Epidermal melanocyte (primary cell): ENCODE measurements around the gene C6orf132.

ENCODE experiments used
- DNase-seq: peaks from one replicate; pipeline ENCODE4 v3.0.0; 2011; ENCODE audit warnings: low spot score; ENCODE audit not compliant: insufficient read length

C6orf132 gene

DNA sequence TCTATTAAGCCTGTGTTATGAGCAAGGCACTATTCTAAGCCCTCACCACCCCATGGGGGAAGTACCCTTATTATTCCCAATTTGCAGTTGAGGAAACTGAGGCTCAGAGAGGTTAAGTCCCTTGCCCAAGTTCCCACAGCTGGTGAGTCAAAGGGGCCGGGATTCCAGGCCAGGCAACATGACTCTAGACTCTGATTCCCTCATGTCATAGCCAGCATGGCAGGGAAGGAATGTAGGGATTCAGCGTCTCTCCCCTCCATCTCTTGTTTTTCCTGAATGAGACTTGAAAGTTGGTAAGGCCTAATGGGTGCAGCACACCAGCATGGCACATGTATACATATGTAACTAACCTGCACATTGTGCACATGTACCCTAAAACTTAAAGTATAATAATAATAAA is 6.7 kb downstream of the C6orf132 start:
- no peak for DNase-seq

DNA sequence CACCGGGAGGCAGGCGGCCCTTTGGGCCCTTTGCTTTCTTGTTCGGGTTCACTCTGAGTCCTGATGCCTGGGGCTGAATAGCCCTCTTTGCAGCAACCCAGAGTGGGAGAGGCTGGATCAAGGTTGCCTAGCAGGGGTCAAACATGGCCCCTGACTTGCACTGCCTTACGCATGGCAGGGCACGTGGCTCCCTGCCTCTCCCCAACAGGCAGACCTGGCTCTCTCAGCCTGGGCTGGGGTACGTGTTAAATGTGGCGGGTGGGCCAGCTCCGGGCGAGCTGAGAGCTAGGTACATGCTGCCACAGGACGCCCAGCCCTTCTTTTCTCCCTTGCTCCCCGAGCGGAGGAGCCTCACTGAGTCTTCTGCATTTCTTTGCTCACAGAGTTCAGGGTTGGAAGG is 7.3 kb downstream of the C6orf132 start:
- DNase-seq: no peak

DNA sequence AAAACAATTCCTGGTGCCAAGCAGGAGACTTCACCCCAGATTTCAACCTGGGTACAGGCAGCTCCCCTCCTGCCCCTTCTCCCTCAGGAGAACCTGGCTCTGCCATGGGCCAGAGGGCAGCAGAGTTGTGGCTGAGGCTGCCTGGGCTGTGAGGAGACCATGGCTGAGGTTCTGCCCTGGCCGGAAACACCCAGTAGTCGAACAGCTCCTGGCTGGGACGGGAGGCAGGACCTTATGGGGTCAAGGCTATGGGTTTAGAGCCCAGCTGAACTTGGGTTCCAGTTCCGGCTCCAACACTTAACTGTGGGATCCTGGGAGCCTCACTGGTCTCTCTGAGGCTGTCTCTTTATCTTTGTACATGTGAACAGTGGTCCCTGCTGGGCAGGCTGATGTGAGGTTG is 8.5 kb downstream of the C6orf132 start:
- no peak for DNase-seq

DNA sequence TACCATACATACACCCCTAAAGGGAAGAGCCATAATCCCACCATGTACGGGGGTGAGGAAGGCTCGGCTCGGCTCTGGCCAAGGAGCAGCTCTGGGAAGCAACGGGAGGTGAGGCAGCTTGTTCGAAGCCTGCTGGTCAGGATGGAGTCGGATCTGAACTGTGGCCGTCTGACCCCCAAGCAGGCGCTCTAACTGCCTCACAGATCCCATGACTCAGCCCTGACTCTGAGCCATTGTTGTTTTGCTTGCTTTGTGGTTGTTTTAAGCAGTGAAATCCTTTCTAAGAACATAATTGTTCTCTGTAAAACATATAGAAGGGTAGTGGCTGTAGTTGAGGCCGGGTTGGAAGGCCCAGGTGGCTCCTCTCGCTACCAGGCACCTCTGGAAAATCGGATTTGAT is 10.9 kb downstream of the C6orf132 start:
- DNase-seq: no peak

- DNase-seq: no peak
Observed at GRCh38 chr6:42129360-42129676, 13.1 kb downstream of the C6orf132 start.

DNA sequence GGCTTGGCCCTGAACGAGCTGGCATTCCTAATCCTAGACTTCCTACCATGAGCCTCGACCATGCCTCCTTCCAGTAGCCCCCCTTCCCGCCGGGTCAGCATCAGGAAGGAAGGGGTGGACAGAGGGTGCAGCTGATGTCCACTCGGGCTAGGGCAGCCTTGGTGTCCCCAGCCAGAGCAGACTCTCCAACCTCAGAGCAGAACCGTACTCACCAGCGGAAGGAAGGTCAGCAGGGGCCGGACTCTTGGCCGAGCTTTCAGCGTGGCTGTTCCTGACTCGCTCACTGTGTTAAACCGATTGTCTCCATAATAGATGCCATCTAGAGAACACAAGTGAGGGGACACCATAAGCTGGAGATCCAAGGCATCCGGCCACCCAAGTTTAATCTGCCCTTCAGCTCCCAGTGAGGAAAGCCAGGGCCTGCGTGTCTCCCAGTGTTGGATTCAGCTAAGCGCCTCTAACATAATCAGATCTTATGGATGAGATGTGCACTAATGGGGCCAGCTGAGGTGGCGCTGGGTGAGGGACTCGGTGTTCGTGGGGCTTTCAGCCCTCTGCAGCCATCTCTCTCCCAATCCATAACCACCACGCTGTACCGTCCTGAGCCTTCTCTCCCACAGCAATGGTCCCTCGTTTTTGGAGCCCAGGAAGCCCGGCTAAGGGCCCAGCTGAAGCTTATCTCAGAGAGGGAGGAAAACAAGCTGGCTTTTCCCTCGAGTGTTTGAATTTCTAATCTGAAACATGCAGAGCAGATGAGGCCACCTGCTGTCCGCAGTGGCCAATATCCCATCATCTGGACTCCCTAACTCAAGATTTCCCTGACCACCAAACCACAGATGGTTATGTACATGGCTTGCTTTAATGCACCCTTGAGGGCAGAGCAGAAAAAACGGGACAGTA is 13.7 kb downstream of the C6orf132 start:
- no peak for DNase-seq

GRCh38 chr6:42125663-42126062 is 16.8 kb downstream of the C6orf132 start:
- no peak for DNase-seq

DNA sequence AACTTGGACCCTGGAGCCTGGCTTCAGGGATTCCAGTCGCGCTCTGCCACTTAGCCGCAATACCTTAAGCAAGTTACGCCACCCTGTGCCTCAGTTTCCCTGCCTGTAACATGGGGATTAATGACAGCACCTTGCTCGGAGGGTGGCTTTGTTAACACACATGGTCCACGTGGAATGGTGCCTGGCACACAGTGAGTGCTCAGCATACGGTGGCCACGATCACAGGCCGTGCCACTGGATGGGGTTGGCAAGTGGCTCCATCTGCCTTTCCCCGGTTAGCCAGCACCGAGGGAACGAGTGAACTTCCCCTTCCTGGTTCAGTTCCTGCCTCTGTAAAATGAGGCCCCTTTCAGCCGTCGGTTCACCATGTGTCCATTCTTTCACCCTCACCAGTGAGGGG is 17.2 kb downstream of the C6orf132 start:
- no peak for DNase-seq

DNA sequence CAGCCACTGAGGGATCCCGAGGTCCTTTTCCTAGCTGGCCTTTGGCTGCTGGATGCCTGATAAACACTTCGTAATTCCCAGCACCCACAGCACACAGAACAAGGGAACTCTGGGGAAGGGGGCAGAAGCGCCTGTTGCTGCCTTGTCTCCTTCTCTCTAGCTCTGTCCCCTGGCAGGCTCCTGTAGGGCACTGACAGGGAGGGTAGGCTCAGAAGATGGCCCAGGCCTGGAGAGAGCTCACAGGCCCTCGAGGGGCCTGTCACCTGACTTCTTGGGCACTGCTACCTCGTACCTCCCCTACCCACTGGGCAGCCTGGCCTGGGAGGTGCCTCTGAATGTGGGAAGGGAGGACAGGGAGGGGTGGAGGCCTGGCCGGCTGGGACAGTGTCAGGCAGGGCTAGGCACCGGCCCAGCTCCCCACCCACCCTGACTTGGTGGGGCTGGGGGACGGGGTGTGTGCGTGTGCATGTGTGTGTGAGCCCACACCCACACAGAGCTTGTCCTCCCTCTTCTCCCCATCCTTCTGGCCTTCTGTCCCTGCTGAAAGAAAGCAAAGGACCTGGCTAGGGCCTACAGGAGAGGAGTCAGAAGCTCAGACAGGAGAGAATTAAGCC is 18.1 kb downstream of the C6orf132 start:
- DNase-seq: no peak

DNA sequence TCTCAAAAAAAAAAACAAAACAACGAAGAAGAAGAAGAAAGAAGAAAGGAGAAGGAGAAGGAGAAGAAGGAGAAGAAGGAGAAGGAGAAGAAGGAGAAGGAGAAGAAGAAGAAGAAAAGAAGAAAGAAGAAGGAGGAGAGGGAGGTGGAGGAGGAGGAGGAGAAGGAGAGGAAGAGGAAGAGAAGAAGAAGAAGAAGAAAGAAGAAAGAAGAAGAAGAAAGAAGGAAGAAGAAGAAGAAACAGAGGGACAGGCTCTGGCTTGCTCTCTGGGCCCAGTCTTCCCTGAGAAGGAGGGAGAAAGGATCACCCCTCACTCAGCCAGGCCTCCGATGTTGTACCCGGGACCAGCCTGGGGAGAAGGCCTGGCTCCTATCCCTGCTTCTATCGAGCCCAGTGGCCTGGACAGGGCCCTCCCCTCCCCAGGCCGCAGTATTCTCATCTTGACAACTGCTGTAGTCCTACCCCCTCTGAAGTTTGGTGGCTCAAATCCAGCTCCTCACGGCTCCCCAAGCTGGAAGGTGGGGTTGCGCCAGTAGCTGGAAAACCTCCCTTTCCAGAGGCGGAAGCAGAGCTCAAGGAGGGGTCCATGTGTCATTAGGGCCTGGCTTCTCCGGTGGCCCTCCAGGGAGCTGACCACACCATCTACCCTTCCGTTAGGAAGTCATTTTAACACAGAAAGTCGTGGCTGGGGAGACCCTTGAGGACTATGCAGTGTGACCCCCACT is 18.9 kb downstream of the C6orf132 start:
- no peak for DNase-seq

DNA sequence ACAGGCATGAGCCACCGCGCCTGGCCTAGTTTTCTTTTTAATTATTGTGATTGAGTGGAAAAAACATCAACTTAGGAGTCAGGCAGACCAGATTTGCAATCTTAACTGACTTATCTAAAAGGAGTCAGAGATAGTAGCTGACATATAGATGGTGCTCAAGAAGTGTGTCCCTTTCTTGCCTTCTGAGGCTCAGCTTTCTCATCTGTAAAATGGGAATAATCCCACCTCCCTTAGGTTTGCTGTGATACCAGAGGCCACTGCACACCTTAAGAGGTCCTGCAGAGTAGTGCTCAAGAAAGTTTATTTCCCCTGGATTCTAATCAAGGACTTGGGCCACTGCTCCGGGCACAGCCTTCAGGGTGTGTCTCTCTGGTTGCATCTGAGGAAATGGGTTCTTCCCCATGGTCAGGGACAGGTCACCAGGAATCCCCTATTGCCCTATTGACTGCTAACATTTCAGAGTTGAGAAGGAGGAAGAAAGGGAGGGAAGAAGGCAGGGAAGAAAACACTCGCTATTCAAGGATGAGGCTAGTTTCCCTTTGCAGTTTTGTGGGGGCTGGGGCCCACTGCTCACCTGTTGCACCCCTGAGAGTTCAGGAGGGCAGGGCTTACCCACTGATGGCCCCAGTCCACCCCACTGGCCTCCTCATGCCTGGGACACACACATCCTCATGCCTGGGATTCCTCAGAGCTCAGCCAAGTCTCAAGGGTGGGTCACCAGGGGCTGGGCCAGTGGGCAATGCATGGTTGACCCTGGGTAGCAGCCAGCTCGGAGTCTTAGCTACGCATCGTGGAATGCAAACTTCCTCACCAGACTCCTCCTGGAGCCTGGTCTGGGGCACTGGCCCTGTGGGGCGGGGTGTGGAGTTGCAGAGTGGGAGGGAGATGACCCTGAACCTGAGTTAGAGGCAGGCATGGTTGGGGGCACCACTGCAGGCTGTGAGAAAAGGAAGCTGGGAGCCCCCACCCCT is 21.2 kb downstream of the C6orf132 start:
- DNase-seq: no peak

GRCh38 chr6:42118162-42119001 is 24.0 kb downstream of the C6orf132 start:
- DNase-seq: no peak

DNA sequence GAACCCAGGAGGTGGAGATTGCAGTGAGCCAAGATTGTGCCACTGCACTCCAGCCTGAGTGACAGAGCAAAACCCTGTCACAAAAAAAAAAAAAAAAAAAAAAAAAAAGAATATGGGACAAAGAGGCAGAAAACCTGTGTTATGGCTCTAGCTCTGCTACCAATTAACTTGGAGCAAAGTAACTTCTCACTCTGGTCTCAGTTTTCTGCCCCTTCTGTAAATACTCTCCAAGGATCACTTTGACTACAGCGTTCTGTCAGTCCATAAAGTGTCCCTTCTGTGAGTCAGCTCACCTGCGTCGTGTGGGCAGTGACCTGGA is 24.6 kb downstream of the C6orf132 start:
- no peak for DNase-seq

DNA sequence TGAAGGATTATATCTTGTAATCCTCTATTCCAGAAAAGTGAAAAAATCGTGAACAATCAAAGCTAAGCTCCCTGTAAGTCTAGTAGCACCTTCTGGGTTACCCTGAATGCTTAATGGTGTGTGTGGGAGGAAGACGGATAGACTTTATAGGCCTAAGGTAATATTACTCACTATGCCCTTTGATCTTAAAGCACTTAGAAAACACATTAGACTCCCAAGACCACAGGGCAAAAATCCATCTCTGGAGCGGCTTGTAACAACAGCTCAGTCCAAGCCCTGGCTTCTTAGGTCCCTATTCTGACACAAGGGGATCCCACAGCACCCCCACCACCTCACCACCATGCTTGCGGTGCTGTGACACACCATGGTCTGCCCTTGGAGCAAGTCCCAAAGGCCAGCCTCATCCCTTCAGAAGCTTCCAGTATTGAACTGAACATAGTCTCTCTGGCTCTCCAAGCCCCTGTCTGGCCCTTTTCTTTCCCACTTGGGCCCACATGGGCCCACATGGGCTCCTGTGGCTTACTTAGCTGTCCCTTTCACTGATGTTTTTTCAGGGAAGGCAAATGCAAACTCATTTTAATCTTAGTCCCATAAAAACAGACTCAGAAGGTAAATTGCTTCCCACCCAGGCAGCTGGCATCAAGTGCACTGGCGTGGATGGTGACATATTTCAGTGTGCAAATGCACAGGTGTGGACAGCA is 28.3 kb downstream of the C6orf132 start:
- DNase-seq: no peak

DNA sequence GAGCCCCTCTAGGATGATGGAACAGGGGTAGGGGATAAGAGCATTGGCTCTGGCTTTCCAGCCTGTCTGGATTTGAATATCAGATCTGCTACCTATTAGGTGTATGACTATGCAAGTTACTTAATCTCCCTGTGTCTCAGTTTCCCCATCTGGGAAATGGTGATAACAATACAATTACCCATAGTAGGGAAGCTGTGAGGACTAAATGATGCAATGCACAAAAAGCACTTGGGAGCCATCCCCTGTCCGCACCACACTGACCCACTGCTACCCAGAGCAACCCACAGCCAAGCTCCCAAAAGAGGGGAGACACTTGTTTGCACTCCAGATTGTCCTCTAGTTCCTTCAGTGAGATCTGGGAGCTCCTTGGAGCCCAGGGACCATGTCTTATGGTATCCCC is 30.1 kb downstream of the C6orf132 start:
- no peak for DNase-seq

GRCh38 chr6:42110683-42111082 is 31.7 kb downstream of the C6orf132 start:
- no peak for DNase-seq

DNA sequence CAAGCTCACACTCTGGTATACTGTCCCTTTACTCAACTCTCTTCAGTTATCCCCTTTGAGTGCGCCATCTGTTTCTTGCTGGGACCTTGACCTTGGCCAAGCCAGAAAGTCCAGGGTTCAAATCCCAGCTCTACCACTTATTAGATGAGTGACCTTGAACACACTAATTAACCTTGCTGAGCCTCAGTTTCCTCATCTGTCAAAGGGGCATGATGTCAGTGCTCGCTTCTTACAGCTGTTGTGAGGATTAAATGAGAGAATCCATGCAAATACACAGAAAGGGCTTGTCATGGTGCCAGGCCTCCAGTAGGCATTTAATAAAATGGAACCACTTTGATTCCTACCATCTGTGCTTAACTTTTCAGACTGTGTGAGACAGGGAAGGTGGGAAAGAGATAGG is 34.3 kb downstream of the C6orf132 start:
- no peak for DNase-seq

- no peak for DNase-seq
Observed at GRCh38 chr6:42106112-42107023, 36.1 kb downstream of the C6orf132 start.

DNA sequence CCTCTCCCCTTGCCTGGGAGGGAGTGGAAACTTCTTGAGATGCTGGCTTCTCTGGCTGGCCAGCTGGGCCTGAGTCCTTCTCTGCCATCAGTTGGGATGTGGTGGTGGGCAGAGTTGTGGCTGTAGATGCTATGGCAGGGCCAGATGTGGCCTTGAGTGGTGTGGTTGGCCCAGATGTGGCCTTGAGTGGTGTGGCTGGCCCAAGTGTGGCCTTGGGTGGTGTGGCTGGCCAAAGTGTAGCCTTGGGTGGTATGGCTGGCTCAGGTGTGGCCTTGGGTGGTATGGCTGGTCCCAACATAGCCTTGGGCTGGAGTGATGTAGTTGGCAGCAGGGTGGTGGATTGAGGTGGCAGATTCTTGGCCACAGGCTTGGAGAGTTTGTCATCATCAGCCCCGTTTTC is 36.7 kb downstream of the C6orf132 start:
- no peak for DNase-seq
